Mucosa of rectum (tissue), 2 donors: Measurements from ENCODE around the gene MARK1.
A peak's percentile ranks its signal among the peaks of the same experiment; 100 is the strongest.

Source experiments
- H3K27ac ChIP-seq, 2 donors: one replicate each; pipeline ENCODE4 v1.7.0; 2013; ENCODE audit warnings: inconsistent platforms in 2 of 2, low read depth in 2 of 2, low read length in 2 of 2
- H3K27me3 ChIP-seq, 2 donors: one replicate each; pipeline ENCODE4 v1.7.0; 2013; ENCODE audit warnings: low read length in 2 of 2; ENCODE audit not compliant: control insufficient read depth in 2 of 2, insufficient read depth in 2 of 2
- H3K36me3 ChIP-seq, 2 donors: one replicate each; pipeline ENCODE4 v1.7.0; 2013; ENCODE audit warnings: low read length in 2 of 2; ENCODE audit not compliant: control insufficient read depth in 2 of 2, insufficient read depth in 2 of 2
- H3K4me1 ChIP-seq, 2 donors: one replicate each; pipeline ENCODE4 v1.7.0; 2013; ENCODE audit warnings: low read length in 2 of 2, mild to moderate bottlenecking in 1 of 2; ENCODE audit not compliant: control insufficient read depth in 2 of 2, insufficient read depth in 2 of 2
- H3K4me3 ChIP-seq, 2 donors: one replicate each; pipeline ENCODE4 v1.7.0; 2013; ENCODE audit warnings: low read length in 2 of 2
- H3K9ac ChIP-seq, 2 donors: one replicate each; pipeline ENCODE4 v1.7.0; 2013; ENCODE audit warnings: low read length in 2 of 2, low read depth in 1 of 2, mild to moderate bottlenecking in 1 of 2
- H3K9me3 ChIP-seq, 2 donors: one replicate each; pipeline ENCODE4 v1.7.0; 2013; ENCODE audit warnings: low read length in 2 of 2; ENCODE audit not compliant: control insufficient read depth in 2 of 2
- donor health status: healthy.
- donor health status: Normal muscosa, but diverticular disease.

The MARK1 gene

GRCh38 chr1:220655509-220655908, 127.6 kb downstream of the MARK1 start:
- Histone ChIP-seq H3K4me3 (no peak overlapping the region), H3K27ac (no peak overlapping the region), H3K36me3 (no peaks in the 10 kb centered on the region), H3K9me3 (no peaks in the 10 kb centered on the region), H3K27me3 (no peaks in the 10 kb centered on the region), H3K4me1 (no peaks in the 10 kb centered on the region), H3K9ac (no peak overlapping the region)

- Histone ChIP-seq H3K9ac (no peak overlapping the region), H3K27ac (no peak overlapping the region), H3K4me1 (no peaks in the 10 kb centered on the region), H3K9me3 (no peaks in the 10 kb centered on the region), H3K36me3 (no peaks in the 10 kb centered on the region), H3K4me3 (no peak overlapping the region), H3K27me3 (no peaks in the 10 kb centered on the region)
These were observed 128.2 kb downstream of the MARK1 start for GRCh38 chr1:220655961-220656740.

DNA sequence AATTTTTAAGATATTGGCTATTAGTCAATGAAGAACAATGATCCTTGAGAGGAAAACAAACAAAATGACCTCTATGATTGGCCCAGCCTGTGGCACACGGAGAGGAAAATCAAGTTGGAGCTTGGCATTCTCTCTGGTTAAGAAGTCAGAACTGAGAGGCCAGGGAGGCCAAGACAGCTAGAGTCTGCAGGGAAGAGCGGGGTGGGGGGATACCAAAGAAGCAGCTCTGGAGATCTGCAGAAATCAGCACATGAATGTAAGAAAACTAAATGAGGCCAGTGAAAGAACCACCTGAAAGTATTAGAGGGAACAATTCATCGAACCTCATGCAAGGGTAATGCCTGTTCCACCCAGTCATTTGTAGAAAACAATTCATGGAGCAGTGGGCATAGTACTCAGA, 138.4 kb downstream of the MARK1 start:
- Histone ChIP-seq H3K27ac (no peak overlapping the region), H3K27me3 (no peaks in the 10 kb centered on the region), H3K9ac (no peak overlapping the region), H3K36me3 (no peaks in the 10 kb centered on the region), H3K9me3 (no peaks in the 10 kb centered on the region), H3K4me3 (no peak overlapping the region), H3K4me1 (no peaks in the 10 kb centered on the region)

DNA sequence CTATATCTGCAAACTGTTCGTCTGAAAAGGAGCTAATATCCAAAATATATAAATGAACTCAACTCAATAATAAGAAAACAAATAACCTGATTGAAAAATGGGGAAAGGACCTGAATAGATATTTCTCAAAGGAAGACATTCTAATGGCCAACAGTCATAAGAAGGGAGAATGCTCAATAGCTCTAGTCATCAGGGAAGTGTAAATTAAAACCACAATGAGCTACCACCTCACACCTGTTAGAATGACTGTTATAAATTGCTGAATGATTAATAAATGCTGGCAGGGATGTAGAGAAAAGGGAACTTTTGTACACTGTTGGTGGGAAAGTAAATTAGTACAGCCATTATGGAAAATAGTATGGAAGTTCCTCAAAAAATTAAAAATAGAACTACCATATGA, 141.1 kb downstream of the MARK1 start:
- H3K36me3 ChIP-seq = no peaks in the 10 kb centered on the region
- H3K27me3 ChIP-seq = no peaks in the 10 kb centered on the region
- H3K27ac ChIP-seq = no peak overlapping the region
- no peaks in the 10 kb centered on the region for H3K4me1 ChIP-seq
- no peaks in the 10 kb centered on the region for H3K9me3 ChIP-seq
- no peak overlapping the region for H3K4me3 ChIP-seq
- no peak overlapping the region for H3K9ac ChIP-seq

- Histone ChIP-seq H3K4me1 (no peaks in the 10 kb centered on the region), H3K9ac (no peak overlapping the region), H3K27ac (no peak overlapping the region), H3K9me3 (no peaks in the 10 kb centered on the region), H3K27me3 (no peaks in the 10 kb centered on the region), H3K36me3 (no peaks in the 10 kb centered on the region), H3K4me3 (no peak overlapping the region)
These were observed 142.4 kb downstream of the MARK1 start for GRCh38 chr1:220670365-220670764.

GRCh38 chr1:220673921-220674320, 146.0 kb downstream of the MARK1 start:
- no peak overlapping the region for H3K9ac ChIP-seq

GRCh38 chr1:220677251-220677650, 149.3 kb downstream of the MARK1 start:
- Histone ChIP-seq H3K4me1 (no peaks in the 10 kb centered on the region), H3K9ac (no peak overlapping the region), H3K4me3 (no peak overlapping the region), H3K27me3 (peaks cover 0 to 1% of the 10 kb centered on the region in 2 donors), H3K27ac (no peak overlapping the region), H3K9me3 (no peaks in the 10 kb centered on the region), H3K36me3 (no peaks in the 10 kb centered on the region)

More at GRCh38 chr1:220673921-220674320, 146.0 kb downstream of the MARK1 start:
- H3K4me3 ChIP-seq = no peak overlapping the region
- no peak overlapping the region for H3K27ac ChIP-seq
- H3K36me3 ChIP-seq = no peaks in the 10 kb centered on the region
- H3K4me1 ChIP-seq = no peaks in the 10 kb centered on the region
- H3K9me3 ChIP-seq = no peaks in the 10 kb centered on the region
- H3K27me3 ChIP-seq = no peaks in the 10 kb centered on the region

DNA sequence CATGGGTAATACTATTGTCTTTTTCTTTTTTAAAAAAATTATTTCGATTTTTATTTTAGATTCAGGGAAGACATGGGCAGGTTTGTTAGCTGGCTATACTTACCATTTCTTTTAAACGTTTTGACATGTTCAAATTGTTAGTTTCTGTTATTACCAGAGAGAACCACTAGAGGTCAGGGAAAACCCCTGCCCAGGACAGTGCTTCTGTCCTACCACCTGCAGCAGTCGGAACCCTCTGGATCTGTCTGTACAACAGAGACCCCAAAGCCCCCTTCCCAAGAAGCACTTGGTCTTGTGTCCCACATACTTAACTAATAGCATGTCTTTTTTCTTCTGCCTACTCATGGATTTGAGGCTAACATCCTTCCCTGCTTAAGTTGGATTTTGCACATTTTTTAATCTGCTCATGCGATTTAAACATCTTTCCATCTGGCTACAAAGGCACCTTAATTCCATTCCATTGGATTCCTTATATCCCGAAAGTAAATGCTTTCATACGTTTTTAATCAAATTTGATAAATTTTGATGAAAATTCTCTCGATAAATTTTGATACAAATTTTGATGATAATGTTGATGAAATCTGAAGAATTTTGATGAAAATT, 152.2 kb downstream of the MARK1 start:
- no peaks in the 10 kb centered on the region for H3K4me1 ChIP-seq
- H3K27me3 ChIP-seq = peaks cover 0 to 1% of the 10 kb centered on the region in 2 donors
- H3K9ac ChIP-seq = no peak overlapping the region
- no peaks in the 10 kb centered on the region for H3K9me3 ChIP-seq
- H3K27ac ChIP-seq = no peak overlapping the region
- no peak overlapping the region for H3K4me3 ChIP-seq
- H3K36me3 ChIP-seq = no peaks in the 10 kb centered on the region

DNA sequence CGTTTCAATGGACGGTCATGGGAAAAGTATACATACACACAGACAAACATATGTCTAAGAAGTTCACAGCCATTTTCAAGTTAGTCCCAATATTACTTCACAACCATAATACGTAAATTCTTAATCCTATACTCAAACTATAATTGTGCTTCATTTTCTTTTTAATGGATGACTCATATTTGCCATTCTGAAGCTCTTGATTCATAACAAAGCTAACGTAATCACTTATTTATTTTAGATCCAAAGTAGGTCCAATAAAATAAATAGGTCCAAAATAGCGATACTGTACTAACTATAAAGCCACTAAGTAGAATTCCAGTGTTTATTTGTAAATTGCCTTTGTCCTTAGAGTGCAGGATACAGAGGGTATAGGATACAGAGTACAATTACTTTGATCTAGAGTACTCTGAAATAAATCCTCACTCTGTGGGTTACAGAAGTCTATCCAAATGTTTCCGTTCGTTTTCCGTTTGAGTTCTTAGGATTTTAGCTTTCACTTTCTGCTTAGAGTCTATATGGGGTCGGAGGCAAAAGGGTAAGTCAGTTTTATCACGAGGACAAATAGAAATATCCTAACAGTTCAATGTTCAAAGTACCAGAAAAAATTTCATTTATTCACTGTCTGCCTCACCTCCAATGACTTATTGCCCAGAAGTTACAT, 153.4 kb downstream of the MARK1 start:
- H3K36me3 ChIP-seq = no peaks in the 10 kb centered on the region
- no peaks in the 10 kb centered on the region for H3K9me3 ChIP-seq
- peaks cover 0 to 1% of the 10 kb centered on the region in 2 donors for H3K27me3 ChIP-seq
- no peaks in the 10 kb centered on the region for H3K4me1 ChIP-seq
- peak overlapping the region; percentile 10 to 45 for H3K4me3 ChIP-seq
- H3K9ac ChIP-seq = no peak overlapping the region
- H3K27ac ChIP-seq = no peak overlapping the region

DNA sequence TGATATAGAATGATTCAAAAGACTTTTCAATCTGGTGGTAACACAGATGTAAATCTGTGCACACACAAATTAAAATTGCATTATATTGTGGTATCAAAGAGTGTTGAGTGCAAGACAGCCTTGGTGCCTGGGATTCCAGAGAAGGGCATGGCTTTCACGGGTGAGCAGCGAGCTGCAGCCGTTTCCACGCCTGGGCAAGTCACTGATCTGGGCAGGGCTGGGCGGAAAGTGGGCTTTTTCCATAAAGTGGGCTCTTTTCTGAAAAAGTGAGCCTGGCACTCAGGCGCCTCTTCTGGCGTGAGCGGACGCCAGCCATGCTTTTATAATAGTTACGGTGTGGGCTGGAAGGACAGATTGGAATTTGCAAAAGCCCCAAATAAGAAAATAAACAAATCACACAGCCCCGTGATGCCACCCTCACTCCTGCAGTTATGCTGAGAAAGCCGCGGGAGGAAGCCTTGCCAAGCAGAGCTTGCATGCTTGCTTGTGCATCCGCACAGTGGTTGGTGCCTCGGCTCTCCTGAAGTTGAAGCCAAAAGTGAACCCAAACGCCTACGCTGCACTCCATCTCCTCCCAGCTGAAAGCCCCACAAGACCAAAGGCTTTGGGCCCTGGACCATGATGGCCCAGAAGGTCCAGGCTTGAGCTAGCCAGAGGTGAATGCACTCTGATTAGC, 155.1 kb downstream of the MARK1 start:
- Histone ChIP-seq H3K9me3 (no peaks in the 10 kb centered on the region), H3K4me1 (no peaks in the 10 kb centered on the region), H3K27ac (no peak overlapping the region), H3K9ac (no peak overlapping the region), H3K27me3 (peaks cover 0 to 1% of the 10 kb centered on the region in 2 donors), H3K36me3 (no peaks in the 10 kb centered on the region), H3K4me3 (no peak overlapping the region)
